GM12878 (cell line): ENCODE measurements around the gene MMP3. TPM values are rescaled to one million over a fixed set of nuclear protein-coding genes. Genes with fewer than 3 reads are reported as not detected.

Experiments used
- ATAC-seq: fragments of 200-7000 bp; cut with Tn5 transposase; 3 replicates; pipeline ENCODE4 v1.9.1; 2020; ENCODE audit warnings: mild to moderate bottlenecking, moderate library complexity
- BruUV-seq: library from RNA; stranded (reverse); fragments of 400-500 nt; replicated peaks from 2 replicates; lab custom pipeline; 2021; lab: Mats Ljungman, UMichigan
- CTCF ChIA-PET: fragments of 300-600 bp; sonication (Branson Sonifier 250); formaldehyde crosslinking; extraction: SDS; loops from one replicate; lab custom pipeline; 2021; ENCODE audit warnings: inconsistent platforms; lab: Yijun Ruan, JAX
- POLR2A ChIA-PET: fragments of 350-600 bp; formaldehyde crosslinking; extraction: SDS; loops from one replicate; lab custom pipeline; 2021; ENCODE audit warnings: inconsistent platforms; lab: Charles Lee
- RAD21 ChIA-PET: fragments of 300-600 bp; sonication (Branson Sonifier 250); formaldehyde crosslinking; loops from one replicate; lab custom pipeline; 2023; ENCODE audit warnings: antibody characterized with exemption; ENCODE audit not compliant: unreplicated experiment; lab: Charles Lee
- SMC1A ChIA-PET: fragments of 300-600 bp; sonication (Branson Sonifier 250); formaldehyde crosslinking; loops from one replicate; lab custom pipeline; 2023; ENCODE audit not compliant: unreplicated experiment, uncharacterized antibody; lab: Charles Lee
- DNase-seq: peaks from one replicate; pipeline ENCODE4 v3.0.0-alpha.2; 2011; ENCODE audit warnings: low read depth, low spot score
- FAIRE-seq: peaks from 3 replicates; lab custom pipeline; 2011; peaks lifted over from hg19 to GRCh38; lab: Jason Lieb, UNC
- H2AFZ ChIP-seq: 2 replicates; pipeline ENCODE4 v1.6.0; 2011; ENCODE audit warnings: low read depth, low read length, control low read depth; ENCODE audit not compliant: control insufficient read depth
- H3K27ac ChIP-seq: 2 replicates; pipeline ENCODE4 v1.5.1; 2011; ENCODE audit warnings: control low read depth; ENCODE audit not compliant: control insufficient read depth, insufficient read depth
- H3K27me3 ChIP-seq, 2 experiments: replicated peaks in 1 of 2; 2 replicates each; pipeline versions ENCODE4 v1.6.0 to v1.6.1; 2011; ENCODE audit warnings: low read length in 1 of 2; ENCODE audit not compliant: control insufficient read depth in 2 of 2, insufficient read depth in 2 of 2
- H3K36me3 ChIP-seq, 2 experiments: 2 replicates each; pipeline ENCODE4 v1.5.1; 2011; ENCODE audit warnings: low read length in 1 of 2; ENCODE audit not compliant: control insufficient read depth in 2 of 2, insufficient read depth in 2 of 2
- H3K4me1 ChIP-seq: 2 replicates; pipeline ENCODE4 v1.6.1; 2011; ENCODE audit warnings: mild to moderate bottlenecking, low read length, moderate library complexity, mixed read lengths; ENCODE audit not compliant: control insufficient read depth, insufficient read depth
- H3K4me2 ChIP-seq: 2 replicates; pipeline ENCODE4 v1.6.0; 2011; ENCODE audit warnings: control low read depth; ENCODE audit not compliant: control insufficient read depth, insufficient read depth
- H3K4me3 ChIP-seq: fragments of 200-600 bp; sonication (generic); 2 replicates; pipeline ENCODE4 v1.5.1; 2016
- H3K79me2 ChIP-seq: 2 replicates; pipeline ENCODE4 v1.6.0; 2011; ENCODE audit warnings: low read length; ENCODE audit not compliant: control insufficient read depth, insufficient read depth
- H3K9ac ChIP-seq: 2 replicates; pipeline ENCODE4 v1.8.0; 2011; ENCODE audit warnings: low read length, control low read depth, mixed read lengths; ENCODE audit not compliant: control insufficient read depth, insufficient read depth
- H3K9me3 ChIP-seq: replicated peaks from 3 replicates; pipeline ENCODE4 v1.5.1; 2011; ENCODE audit warnings: mild to moderate bottlenecking, low read length; ENCODE audit not compliant: control insufficient read depth, insufficient read depth
- H4K20me1 ChIP-seq: 2 replicates; pipeline ENCODE4 v1.6.0; 2011; ENCODE audit not compliant: control insufficient read depth, insufficient read depth
- ATF2 ChIP-seq: IDR thresholded peaks from 2 replicates; pipeline ENCODE4 v1.6.1; 2012; ENCODE audit warnings: low read length, inconsistent platforms
- ATF7 ChIP-seq: fragments of 450-650 bp; IDR thresholded peaks from 2 replicates; pipeline ENCODE4 v1.6.1; 2016; ENCODE audit warnings: low read depth, mild to moderate bottlenecking
- BHLHE40 ChIP-seq, 2 experiments: fragments of 450-650 bp in 1 of 2; IDR thresholded peaks; 2 replicates each; pipeline ENCODE4 v1.6.1; 2011 to 2017; ENCODE audit warnings: low read depth in 2 of 2, borderline replicate concordance in 1 of 2, improper control_type of control experiment in 1 of 2, low read length in 1 of 2, mild to moderate bottlenecking in 1 of 2
- CHD1 ChIP-seq: IDR thresholded peaks from 2 replicates; pipeline ENCODE4 v1.6.1; 2012; ENCODE audit warnings: low read depth, low read length, improper control_type of control experiment
- EED ChIP-seq: sonication (generic); IDR thresholded peaks from 2 replicates; pipeline ENCODE4 v1.6.1; 2016; ENCODE audit warnings: antibody characterized with exemption, low read depth
- EP300 ChIP-seq, 2 experiments: fragments of 150-350 bp in 1 of 2; IDR thresholded peaks; 2 replicates each; pipeline ENCODE4 v1.6.1; 2011 to 2012; ENCODE audit warnings: low read depth in 2 of 2, low read length in 2 of 2, borderline replicate concordance in 1 of 2, improper control_type of control experiment in 1 of 2, inconsistent platforms in 1 of 2; ENCODE audit not compliant: control insufficient read depth in 1 of 2
- HDGF ChIP-seq: fragments of 450-650 bp; IDR thresholded peaks from 2 replicates; pipeline ENCODE4 v1.6.1; 2016; ENCODE audit warnings: antibody characterized with exemption
- IKZF2 ChIP-seq, 2 experiments: fragments of 450-650 bp; IDR thresholded peaks; 2 replicates each; pipeline ENCODE4 v1.6.1; 2017; ENCODE audit warnings: mild to moderate bottlenecking in 2 of 2, moderate library complexity in 2 of 2
- MEF2B ChIP-seq: fragments of 450-650 bp; IDR thresholded peaks from 2 replicates; pipeline ENCODE4 v1.6.1; 2018; ENCODE audit warnings: mild to moderate bottlenecking, moderate library complexity; ENCODE audit not compliant: partially characterized antibody, poor library complexity, severe bottlenecking
- NFYA ChIP-seq: IDR thresholded peaks from 2 replicates; pipeline ENCODE4 v1.6.1; 2011; ENCODE audit warnings: low read depth, mild to moderate bottlenecking, low read length, improper control_type of control experiment, borderline replicate concordance
- SP1 ChIP-seq: IDR thresholded peaks from one replicate; pipeline ENCODE4 v1.6.1; 2011; ENCODE audit warnings: low read depth, low read length
- SREBF2 ChIP-seq: IDR thresholded peaks from 2 replicates; pipeline ENCODE4 v1.6.1; 2012; ENCODE audit warnings: mild to moderate bottlenecking, low read length
- ZNF274 ChIP-seq: IDR thresholded peaks from one replicate; pipeline ENCODE4 v1.8.0; 2011; ENCODE audit not compliant: insufficient read length, insufficient read depth
- WGBS: methylation state at CpG from one replicate; pipeline ENCODE4 v1.1.6; 2016; ENCODE audit warnings: low lambda C conversion rate; ENCODE audit not compliant: insufficient replicate concordance, insufficient coverage; ENCODE audit errors: missing lambda C conversion rate; 5-methylcytosine and 5-hydroxymethylcytosine counted together
- in situ Hi-C: fragments of 300-500 bp; cut with MboI; formaldehyde crosslinking; loops from 9 replicates; pipeline ENCODE4 v1.14.3; 2018; ENCODE audit warnings: mixed read lengths
- intact Hi-C: fragments of 100-400 bp; cut with micrococcal nuclease; formaldehyde crosslinking; loops from one replicate; pipeline ENCODE4 v1.14.2; 2022; ENCODE audit not compliant: unreplicated experiment
- polyA plus RNA-seq, 11 experiments: library from polyadenylated mRNA; depleted of rRNA in 4 of 11; unstranded in 6 of 11; stranded (reverse) in 5 of 11; fragments of >200 nt; fragmentation: Nextera tagmentation in 4 of 11; fragmentation: Illumina TruSeq in 1 of 11; extraction: Ambion mirVana in 4 of 11; extraction: Trizol in 1 of 11; gene quantifications; 1 replicate in 1 of 11; 2 replicates in 10 of 11; pipeline versions ENCODE4 v1.2.1 to v1.2.3, GENCODE V29; 2011 to 2016; ENCODE audit warnings: inconsistent platforms in 2 of 11, missing spikeins in 2 of 11, low read depth in 1 of 11
- total RNA-seq, 4 experiments: library from RNA; depleted of rRNA in 3 of 4; stranded (reverse); fragments of >200 nt in 3 of 4; fragmentation: Illumina TruSeq in 1 of 4; extraction: Trizol in 1 of 4; gene quantifications; 2 replicates each; pipeline versions ENCODE4 v1.2.1 to v1.2.3, GENCODE V29; 2013 to 2021
- TF ChIP-seq, protein P1 (sequence below): fragments of 450-650 bp; IDR thresholded peaks from 2 replicates; pipeline ENCODE4 v1.6.1; 2016; ENCODE audit warnings: mild to moderate bottlenecking
- TF ChIP-seq, protein P2 (sequence below): fragments of 450-650 bp; IDR thresholded peaks from 2 replicates; pipeline ENCODE4 v1.6.1; 2017; ENCODE audit warnings: mild to moderate bottlenecking, moderate library complexity

Gene MMP3
- total and polyA plus RNA-seq, 10 of the 15 experiments (the other 5 are each of a cell fraction or from before 2014, with no cell fraction given), result 0.02 to 1.2 TPM; not detected in 8

DNA sequence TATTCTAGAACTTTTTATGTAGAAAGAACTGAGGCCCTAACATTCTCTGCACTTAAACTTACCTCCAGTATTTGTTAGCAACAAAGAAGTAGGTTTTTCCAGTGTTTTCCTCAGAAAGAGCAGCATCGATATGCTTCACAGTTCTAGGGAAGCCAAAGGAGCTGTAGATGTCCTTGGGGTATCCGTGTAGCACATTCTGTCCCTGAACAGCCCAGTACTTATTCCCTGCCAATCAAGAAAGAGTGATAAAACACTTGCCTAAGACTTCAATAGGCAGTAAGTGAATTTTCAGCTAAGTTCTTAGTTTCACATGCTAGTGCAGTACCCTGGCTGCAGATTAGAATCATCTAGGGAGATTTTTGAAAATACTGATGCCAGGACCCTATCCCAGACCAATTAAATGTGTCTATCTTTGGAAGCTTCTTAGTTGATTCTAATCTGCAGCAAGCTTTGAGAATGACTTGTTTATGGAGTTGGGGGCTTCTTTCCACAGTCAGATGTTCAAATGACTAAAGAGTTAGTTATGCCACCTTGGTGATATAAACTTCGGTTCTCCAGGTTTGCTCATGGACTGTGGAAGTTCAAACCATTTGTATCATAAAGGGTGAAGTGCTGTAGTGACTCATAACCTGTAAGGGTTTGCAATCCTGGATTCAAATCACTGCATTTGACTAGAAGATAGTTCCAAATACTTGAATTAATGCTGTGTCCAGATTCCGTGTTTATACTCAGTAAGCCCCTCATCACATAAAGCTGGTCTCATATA lies 52.0 kb downstream of the MMP3 start:
- Histone ChIP-seq H3K9me3 (no peaks in the 10 kb centered on the region), H3K27me3 (no peaks in the 10 kb centered on the region), H3K4me3 (no peak overlapping the region), H3K9ac (no peak overlapping the region), H3K4me2 (no peak overlapping the region), H2AFZ (no peak overlapping the region), H3K4me1 (no peaks in the 10 kb centered on the region), H3K79me2 (no peaks in the 10 kb centered on the region), H4K20me1 (no peaks in the 10 kb centered on the region), H3K27ac (no peak overlapping the region), H3K36me3 (no peaks in the 10 kb centered on the region)
- DNase-seq, result no peak
- SMC1A ChIA-PET, result interaction anchor here (1.0 to 1.4 kb wide), 3 partner anchors 124 to 155 kb away, joined by 3 to 5 read pairs (median 5); no protein-coding TSS in a partner anchor
- POLR2A ChIA-PET, result no interaction called here
- FAIRE-seq, result no peak
- in situ Hi-C loops, result no loop called here
- BruUV-seq, result no TSS peak
- CTCF ChIA-PET, result interaction anchor here (0.7 to 2.5 kb wide), 3 partner anchors 8 to 125 kb away, joined by 3 to 11 read pairs (median 4); no protein-coding TSS in a partner anchor
- no peak for ATAC-seq
- 18% methylated on average over 4 of the region's 4 CpGs for WGBS
- RAD21 ChIA-PET, result no interaction called here
- TF ChIP-seq, protein P1, sequence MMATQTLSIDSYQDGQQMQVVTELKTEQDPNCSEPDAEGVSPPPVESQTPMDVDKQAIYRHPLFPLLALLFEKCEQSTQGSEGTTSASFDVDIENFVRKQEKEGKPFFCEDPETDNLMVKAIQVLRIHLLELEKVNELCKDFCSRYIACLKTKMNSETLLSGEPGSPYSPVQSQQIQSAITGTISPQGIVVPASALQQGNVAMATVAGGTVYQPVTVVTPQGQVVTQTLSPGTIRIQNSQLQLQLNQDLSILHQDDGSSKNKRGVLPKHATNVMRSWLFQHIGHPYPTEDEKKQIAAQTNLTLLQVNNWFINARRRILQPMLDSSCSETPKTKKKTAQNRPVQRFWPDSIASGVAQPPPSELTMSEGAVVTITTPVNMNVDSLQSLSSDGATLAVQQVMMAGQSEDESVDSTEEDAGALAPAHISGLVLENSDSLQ, result no peak
- no peak for TF ChIP-seq ZNF274
- TF ChIP-seq, protein P2, sequence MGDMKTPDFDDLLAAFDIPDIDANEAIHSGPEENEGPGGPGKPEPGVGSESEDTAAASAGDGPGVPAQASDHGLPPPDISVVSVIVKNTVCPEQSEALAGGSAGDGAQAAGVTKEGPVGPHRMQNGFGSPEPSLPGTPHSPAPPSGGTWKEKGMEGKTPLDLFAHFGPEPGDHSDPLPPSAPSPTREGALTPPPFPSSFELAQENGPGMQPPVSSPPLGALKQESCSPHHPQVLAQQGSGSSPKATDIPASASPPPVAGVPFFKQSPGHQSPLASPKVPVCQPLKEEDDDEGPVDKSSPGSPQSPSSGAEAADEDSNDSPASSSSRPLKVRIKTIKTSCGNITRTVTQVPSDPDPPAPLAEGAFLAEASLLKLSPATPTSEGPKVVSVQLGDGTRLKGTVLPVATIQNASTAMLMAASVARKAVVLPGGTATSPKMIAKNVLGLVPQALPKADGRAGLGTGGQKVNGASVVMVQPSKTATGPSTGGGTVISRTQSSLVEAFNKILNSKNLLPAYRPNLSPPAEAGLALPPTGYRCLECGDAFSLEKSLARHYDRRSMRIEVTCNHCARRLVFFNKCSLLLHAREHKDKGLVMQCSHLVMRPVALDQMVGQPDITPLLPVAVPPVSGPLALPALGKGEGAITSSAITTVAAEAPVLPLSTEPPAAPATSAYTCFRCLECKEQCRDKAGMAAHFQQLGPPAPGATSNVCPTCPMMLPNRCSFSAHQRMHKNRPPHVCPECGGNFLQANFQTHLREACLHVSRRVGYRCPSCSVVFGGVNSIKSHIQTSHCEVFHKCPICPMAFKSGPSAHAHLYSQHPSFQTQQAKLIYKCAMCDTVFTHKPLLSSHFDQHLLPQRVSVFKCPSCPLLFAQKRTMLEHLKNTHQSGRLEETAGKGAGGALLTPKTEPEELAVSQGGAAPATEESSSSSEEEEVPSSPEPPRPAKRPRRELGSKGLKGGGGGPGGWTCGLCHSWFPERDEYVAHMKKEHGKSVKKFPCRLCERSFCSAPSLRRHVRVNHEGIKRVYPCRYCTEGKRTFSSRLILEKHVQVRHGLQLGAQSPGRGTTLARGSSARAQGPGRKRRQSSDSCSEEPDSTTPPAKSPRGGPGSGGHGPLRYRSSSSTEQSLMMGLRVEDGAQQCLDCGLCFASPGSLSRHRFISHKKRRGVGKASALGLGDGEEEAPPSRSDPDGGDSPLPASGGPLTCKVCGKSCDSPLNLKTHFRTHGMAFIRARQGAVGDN, result no peak
- TF ChIP-seq CHD1, result no peak
- TF ChIP-seq BHLHE40 (IDR thresholded peaks at IDR 0.05; ENCODE audit: borderline replicate concordance in 1 of 2, low read depth in 2 of 2, low read length in 1 of 2), result no peak
- no peak for TF ChIP-seq ATF7
- TF ChIP-seq SP1, result no peak
- TF ChIP-seq MEF2B, result no peak
- no peak for TF ChIP-seq NFYA
- no peak for TF ChIP-seq EP300 (IDR thresholded peaks at IDR 0.05; ENCODE audit: borderline replicate concordance in 1 of 2, control insufficient read depth in 1 of 2, low read depth in 2 of 2, low read length in 2 of 2)
- no peak for TF ChIP-seq IKZF2 (IDR thresholded peaks at IDR 0.05)
- no peak for TF ChIP-seq SREBF2
- TF ChIP-seq ATF2, result no peak
- no peak for TF ChIP-seq EED
- no peak for TF ChIP-seq HDGF
- intact Hi-C loops, result no loop called here
